HG02981 (cell line): Measurements from ENCODE around the gene SLC4A1AP.

Source experiments
- ATAC-seq: cut with Tn5 transposase; IDR thresholded peaks from one replicate; pipeline ENCODE4 v1.9.1; 2021; ENCODE audit warnings: mild to moderate bottlenecking, moderate library complexity; ENCODE audit not compliant: unreplicated experiment

Gene SLC4A1AP

DNA sequence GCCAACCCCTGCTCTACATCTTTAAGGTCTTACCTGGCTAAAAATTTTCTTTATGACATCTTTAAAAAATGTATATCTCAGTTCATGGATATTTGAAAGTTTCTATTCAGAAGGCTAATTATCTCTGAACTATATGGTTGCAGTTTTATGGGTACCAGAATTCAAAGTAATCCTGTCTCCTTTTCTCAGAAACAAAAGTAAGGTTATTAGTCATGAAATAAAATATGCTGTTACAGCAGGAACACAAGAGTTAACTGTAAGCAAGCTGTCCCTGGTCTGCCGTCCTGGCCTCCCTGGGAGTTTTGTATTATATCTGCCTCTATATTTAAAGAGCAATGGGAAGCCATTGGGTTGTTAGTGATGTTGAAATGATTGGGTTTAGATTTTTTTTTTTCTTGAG lies 34.0 kb downstream of the SLC4A1AP start:
- no peak for ATAC-seq

DNA sequence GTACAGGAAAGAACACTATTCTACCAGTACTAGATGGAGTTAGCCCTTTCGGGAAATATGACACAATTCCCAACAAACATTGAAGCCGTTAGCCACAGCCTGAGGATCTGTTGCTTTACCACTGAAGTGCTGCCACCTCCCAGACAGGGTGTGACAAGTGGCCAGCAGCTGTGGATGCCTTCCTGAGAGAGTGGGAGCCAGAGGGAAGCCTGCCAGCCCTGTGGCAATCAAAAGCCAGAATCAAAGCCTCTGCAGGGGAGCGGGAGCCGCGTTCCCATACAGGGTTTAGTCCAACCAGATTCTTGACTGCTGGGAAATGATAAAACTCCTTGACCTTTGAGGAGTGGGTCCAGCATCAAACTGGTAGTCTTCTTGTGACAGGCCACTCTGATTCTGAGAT lies 38.0 kb downstream of the SLC4A1AP start:
- no peak for ATAC-seq

DNA sequence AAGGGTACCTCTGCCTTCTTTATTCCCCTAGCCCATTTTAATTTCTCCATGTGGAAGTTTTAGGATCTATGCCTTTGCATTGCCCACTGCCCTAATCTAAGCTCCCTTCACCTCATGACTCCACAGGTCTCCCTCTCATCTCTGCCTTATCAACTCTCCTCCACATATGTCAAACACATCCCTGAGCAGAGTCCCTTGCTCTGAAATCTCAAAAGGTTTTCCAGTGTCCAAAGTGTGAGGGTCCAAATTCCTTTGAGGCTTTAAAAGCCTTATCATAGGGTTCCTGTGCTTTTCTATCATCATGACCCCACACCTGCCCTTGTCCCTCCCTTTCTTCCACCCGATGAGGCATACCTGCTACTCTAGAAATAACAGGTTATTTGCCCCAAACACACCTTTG lies 38.6 kb downstream of the SLC4A1AP start:
- ATAC-seq: no peak

DNA sequence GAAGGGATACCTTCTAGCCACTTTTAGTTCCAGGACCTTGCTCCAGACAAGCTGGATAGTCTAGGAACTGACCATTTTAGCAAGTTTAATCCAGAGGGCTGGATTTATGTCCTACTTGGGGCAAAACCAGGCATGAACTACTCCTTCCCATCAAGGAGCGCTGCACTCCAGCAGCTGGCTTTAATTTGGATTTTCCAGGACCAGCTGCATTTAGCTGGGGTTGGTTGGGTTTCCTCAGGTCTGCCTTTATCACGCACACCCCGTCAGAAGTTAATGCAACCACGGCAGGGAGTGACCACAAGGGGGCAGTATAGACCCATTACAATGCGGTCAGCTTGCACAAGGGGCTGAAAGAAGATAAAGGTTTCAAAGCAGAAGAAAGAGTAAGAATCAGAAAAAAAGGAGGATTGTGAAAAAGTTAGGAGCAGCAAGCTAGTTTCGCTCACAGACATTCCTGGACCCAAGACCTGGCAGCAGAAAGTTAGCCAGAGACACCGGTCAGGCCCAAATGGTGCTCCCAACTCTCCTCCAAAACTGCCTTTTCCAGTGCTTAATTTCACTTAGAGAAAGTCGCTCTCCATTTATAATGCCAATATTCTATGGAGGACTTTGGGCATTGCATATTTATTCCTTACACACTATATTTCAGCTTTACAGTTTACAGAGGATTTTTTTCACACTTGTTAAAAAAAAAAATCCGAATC lies 40.1 kb downstream of the SLC4A1AP start:
- ATAC-seq: no peak

DNA sequence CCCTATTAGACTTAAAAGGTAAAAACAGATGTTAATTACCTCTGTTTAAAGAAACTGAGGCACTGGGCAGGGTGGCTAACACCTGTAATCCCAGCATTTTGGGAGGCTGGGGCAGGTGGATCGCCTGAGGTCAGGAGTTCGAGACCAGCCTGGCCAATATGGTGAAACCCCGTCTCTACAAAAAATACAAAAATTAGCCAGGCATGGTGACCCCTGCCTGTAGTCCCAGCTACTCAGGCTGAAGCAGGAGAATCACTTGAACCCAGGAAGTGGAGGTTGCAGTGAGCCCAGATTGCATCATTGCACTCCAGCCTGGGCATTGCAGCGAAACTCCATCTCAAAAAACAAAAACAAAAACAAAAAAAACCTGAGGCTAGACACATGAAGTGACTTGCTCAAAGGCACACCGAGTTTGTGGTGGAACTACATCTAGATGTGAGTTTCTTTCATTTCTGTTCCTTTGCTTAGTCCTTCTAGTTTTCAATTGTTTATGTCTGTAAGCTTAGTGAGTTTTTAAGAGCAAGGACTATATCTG lies 40.7 kb downstream of the SLC4A1AP start:
- ATAC-seq: no peak

DNA sequence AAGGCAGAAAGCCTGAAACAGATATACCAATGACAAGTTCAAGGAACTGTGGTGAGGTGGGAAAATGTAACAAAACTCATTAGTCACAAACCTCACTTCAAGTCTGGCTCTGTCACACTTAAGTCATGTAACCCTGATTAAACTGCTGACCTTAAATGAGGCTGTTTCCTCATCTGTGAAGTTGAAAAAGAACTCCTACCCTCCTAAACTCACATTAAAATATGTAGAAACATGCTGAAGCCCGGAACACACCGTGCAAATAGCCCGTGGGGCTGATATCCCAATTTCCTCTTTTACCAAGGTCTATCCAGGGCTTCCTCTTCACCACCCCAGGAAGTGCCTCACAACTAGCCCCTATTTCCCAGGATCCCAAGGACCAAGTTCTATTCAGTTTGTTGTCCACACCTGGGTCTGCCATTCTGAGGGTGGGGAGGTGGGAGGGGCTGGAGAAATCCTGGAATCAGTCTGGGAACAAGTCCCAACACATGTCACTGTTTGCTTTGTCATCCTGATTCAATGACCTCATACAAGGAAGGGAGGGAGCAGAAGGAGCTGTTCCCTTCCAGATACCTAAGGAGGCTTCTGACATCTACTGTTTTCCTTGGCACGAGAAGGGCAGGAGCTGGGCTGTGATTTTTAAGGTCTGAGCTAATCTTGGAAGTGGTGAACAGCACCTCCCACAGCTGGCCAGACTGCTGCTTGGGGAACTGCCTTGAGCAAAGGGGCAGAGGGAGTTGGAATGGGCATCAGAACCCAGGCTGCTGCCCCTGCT lies 42.3 kb downstream of the SLC4A1AP start:
- no peak for ATAC-seq

DNA sequence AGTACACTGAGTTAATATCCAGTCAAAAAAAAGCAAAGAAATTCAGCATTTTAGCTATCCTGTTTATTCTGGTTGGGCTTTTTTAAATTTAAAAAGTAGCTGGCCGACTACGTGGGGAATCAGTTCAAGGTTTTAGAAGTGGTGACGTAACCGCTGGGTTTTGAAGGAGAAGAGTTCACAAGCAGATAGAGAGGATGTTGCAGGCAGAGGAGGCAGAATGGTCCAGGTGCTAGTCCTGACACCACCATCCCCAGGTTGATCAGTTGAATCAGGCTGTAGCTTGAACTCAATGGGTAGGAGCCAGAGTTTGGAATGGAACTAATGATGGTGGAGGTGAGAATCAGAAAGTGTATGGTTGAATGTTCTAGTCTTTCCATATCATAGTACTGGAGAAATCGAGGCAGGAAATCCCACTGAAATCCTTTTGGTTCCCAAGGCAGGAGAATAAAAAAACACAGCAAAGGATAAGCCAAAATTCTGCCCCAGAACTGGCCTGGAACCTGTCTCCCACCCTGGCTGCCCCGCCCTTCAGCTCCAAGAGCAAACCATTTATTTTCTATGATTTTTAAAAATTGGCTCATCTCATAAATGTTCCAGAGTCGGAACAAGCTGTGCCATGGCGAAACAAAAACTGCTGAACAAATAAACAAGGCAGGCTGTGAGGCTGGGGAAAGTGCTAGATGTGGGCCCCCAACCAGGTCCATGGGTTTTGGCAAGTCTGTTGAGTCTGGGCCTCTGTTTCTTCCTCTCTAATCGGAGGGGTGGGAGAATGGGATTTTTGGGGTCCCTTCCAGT lies 44.0 kb downstream of the SLC4A1AP start:
- no peak for ATAC-seq

DNA sequence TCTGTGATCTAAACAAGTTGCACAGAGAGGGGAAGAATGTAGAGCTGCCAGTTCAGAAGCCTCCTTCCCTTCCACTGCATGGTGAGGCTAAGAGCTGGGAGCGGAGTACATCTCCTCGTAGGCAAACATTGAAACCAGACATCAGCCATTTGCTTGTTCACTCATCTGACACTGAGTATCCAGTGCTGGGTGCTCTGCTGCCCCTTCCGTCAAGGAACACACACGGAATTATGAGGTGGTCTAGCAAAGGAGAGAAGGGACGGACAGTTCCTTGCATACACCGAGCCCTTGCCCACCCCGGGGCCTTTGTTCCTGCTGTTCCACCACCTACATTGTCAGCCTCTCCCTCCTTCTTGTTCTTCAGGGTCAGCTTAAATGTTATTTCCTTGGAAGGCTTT lies 44.6 kb downstream of the SLC4A1AP start:
- ATAC-seq: no peak

DNA sequence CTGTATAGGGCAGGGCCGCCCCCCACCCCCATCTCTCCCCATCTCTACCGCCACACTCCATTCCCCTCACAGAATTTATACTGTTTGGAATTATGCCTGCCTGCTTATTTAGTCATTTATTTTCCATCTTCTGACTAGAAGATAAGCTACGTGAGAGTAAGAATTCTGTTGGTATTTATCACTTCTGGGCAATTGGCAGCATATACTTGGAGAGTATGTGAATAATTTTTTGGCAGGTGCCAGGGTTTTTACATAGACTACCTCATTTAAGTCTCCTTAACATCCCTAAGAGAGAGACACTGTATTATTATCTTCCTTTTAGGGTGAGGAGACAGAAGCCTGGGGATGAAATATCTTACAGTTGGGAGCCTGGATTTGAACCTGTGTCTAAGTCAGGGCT lies 45.0 kb downstream of the SLC4A1AP start:
- no peak for ATAC-seq

DNA sequence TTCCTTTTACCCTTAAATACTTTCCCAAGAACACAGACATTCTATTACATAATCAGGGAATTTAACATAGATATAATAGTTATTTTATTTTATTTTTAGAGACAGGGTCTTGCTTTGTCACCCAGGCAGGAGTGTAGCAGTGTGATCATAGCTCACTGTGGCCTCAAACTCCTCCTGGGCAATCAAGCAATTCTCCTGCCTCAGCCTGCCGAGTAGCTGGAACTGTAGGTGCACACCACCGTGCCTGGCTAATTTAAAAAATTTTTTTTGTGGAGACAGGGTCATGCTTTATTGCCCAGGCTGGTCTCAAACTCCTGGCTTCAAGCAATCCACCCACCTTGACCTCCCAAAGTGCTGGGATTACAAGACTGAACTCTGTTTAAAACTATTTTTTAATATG lies 45.6 kb downstream of the SLC4A1AP start:
- no peak for ATAC-seq

DNA sequence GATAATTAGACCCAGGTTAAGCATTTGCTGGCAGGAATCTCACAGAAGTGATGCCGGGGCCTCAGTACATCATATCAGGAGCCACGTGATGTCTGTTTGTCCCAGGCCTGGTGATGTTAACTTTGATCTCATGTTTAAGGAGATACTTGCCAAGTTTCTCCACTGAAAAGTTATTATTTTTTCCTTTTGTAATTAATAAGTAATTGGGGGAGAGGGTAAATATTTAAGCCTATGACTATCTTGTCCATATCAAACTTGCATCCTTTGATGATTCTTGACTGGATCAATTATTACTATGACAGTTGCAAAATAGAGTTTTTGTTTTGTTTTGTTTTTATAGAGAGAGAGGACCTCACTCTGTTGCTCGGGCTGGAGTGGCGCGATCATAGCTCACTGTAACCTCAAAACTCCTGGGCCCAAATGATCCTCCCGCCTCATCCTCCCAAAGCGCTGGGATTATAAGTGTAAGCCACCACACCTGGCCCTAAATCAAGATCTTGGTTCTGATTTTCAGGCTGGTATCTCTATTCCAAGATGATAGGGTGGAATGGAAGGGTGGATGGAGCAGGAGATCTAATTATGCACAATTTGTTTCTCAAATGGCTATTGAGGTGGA lies 46.4 kb downstream of the SLC4A1AP start:
- no peak for ATAC-seq

DNA sequence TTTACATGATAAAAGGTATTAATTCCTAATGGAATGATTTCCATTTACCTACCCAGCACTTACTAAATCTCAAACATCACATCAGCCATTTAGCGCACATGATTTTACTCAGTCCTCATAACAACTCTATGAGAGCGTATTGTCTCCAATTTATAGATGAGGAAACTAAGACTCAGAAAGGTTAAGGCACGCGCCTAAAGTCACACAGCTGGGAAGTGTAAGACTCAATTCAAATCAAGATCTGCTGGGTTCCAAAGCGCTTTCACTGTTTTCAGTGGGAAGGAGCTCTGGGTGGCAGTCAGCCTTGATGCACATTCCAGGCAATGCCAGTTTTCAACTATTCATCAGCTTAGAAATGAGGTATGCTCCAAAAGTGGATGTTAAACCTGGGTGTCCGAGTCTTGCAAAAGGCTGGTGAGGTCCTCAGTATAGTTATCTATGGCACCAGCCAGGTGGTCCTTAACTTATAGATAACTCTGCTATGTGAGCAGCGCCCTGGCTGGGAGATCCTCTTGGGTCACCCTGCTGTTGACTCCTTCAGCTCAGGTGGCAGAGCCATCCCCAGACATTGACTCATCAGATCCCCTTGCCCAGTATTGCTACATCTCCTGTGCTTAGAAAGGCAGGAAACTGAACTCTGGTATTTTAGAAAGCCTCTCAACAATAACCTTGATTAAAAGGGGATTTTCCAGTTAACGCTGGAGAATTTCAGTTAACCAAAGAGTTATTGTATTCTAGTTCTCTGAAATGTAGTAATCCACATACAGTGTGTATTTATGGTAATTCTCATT lies 47.1 kb downstream of the SLC4A1AP start:
- no peak for ATAC-seq

DNA sequence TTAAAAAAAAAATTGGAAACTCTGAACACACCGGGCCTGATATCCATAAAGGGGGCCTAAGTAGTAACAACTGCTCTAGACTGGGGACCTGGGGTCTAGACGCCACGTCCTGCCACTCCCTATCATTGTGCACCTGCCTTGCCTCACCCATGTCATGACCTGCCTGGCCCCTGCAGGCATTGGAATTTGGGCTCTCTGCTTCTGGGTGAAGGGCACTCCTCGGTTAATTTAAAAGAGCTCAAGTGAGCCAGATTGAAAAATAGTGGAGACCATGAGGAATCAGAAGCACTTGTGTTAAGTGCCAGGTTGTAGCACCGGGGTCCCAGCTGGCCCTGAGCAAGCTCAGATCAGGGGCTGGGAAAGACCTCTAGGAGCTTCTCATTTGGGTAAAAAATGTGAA lies 48.1 kb downstream of the SLC4A1AP start:
- ATAC-seq: no peak

DNA sequence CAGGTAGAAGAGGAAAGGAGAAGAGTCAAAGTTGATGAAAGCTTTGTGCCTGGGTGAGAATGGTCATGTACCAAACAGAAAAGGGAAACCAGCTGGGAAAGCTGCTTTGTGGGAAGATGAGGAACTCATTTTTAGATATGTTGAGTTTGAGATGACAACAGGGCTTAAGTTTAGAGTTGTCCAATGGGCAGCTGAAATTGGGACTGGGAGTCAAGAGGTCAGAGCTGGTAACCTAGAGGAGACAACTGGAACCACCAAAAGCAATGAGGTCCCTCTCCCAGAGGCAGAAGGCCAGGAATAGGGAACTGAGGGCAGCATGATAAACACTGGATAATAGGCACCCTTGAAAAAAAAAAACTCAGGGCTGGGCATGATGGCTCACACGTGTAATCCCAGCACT lies 48.8 kb downstream of the SLC4A1AP start:
- ATAC-seq: no peak

DNA sequence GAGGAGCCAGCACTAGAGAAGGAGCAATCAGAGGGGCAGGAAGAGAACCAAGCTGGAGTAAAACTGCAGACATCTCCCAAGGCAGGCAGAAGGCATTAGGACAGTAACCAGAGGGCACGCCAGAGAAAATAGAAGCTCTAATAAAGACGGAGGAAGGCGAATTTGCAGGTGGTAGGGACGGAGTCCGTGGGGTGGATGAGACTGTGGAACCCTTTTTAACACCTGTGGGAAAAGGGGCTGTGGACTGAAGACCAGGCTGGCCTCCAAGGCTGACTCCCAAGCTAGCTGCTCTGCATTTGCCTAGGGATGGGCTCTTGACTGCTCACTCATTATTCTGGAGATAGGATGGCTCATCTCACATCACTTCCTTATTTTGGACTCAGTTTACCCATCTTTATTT lies 49.5 kb downstream of the SLC4A1AP start:
- ATAC-seq: no peak

DNA sequence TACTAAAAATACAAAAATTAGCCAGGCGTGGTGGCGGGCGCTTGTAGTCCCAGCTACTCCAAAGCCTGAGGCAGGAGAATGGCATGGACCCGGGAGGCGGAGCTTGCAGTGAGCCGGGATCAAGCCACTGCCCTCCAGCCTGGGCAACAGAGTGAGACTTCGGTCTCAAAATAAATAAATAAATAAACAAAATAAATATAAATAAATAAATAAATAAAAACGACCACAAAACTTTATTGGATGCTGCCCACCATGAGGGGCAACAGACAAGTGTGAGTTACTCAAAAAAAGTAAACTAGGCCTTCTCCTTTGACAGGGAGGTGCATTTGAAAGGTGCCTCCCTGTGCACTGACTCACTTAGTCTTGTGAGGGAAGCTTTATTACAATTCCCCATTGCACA lies 50.4 kb downstream of the SLC4A1AP start:
- ATAC-seq: no peak

DNA sequence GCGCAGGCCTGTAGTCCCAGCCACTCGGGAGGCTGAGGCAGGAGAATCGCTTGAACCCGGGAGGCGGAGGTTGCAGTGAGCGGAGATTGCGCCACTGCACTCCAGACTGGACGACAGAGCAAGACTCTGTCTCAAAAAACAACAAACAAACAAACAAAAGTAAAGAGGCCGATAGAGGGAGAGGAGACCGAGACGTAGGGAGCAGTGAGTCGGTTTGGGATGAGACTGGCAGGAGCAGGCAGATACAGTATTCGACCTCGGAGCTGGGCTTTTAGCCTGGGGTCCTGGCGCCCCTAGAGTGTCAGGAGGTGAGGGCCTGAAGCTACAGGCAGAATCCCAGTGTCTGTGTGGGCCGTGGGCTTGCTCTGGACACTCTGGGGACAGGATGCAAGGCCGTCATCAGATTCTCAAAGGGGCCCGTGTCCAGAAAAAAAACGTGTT lies 51.2 kb downstream of the SLC4A1AP start:
- no peak for ATAC-seq

DNA sequence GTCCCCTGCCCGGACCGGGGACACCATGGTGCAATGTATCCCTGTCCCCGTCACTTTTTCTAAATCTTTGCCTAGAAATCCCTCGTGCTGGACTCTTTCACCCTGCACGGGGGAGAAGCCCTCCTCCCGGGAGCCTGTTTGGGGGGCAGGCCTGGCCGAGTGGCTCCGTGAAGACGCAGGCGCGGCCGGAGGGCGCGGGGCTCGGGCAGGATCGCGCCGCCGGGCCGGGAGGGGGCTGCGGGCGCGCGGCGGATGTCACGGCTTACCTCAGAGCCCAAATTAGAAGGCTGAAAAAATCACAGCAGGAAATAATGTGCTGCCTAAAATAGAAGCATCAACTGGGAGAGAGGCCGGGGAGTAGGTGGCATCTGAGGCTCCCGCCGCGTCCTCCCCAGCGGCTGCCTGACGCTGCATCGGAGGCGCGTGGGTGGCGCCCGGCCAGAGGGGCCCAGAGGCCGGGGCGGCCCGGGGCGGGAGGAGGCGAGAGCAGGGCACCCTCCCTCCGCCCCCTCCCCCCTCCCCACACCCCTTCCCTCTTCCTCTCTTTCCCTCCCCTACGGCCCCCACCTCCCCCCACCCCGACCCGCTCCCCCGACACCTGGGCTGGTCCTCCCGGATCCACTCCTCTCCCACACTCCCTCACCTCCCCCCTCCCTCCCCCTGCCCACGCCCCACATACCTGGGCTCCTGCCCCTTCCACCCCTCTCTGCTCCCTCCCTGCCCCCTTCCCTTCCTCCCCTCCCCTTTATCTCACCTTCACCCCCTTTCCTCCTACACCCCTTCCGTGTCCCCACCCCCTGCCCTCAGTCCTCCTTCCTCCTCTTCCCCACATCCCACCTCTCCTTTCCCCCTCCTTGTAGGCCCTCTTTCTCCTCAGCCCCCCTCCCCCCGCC lies 51.9 kb downstream of the SLC4A1AP start:
- ATAC-seq: no peak
